Measurements from ENCODE around the gene PPM1H. TPM values are rescaled to one million over a fixed set of nuclear protein-coding genes. Genes with fewer than 3 reads are reported as not detected.

Gene PPM1H
- total RNA-seq, 1 experiment from 2014 or later: 37.1 TPM

DNA sequence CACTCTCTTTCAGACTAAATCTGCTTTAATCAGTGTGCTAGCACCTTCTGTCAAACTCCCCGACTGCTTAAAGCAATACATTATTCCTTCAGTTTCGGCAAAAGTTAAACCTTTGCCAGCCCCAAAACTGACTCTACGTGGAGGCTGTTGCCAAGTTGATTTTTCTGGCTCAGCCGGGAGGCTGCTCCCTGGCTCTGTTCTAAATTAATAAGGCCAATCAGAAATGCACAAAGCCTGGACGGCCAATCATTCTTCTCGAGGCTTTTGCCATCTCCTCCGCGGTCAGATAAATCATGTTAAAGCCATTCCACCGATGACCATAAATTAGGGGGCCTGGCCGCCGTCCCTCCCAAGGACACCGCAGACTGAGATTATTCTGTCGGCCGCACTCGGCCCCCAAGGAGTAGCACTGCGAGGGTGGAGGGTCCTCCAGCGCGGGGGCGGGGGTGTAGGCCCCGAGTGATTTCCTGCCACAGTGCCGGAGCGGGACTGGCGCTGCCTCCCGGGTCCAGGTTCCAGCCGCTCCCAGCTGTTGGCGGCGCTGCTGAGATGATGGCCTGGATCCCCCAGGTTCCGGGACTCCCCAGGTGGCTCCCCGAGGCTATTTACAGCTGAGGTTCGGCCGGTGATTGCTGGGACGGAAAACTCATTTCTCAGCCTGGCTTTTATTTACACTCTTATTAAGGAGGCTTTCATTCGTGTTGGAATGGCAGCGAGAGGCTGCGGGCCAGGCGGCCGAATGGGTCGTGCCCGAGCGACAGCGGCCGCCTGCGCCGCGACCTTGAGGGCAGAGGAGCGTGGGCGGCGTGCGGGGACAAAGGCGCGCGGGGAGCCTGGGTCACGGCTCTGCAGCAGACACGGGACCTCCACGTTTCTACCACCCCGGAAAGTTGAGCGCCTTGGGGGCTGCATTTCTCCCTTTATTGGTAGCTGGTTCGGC, 303.2 kb downstream of the PPM1H start (continued):
- TF ChIP-seq, protein P1, sequence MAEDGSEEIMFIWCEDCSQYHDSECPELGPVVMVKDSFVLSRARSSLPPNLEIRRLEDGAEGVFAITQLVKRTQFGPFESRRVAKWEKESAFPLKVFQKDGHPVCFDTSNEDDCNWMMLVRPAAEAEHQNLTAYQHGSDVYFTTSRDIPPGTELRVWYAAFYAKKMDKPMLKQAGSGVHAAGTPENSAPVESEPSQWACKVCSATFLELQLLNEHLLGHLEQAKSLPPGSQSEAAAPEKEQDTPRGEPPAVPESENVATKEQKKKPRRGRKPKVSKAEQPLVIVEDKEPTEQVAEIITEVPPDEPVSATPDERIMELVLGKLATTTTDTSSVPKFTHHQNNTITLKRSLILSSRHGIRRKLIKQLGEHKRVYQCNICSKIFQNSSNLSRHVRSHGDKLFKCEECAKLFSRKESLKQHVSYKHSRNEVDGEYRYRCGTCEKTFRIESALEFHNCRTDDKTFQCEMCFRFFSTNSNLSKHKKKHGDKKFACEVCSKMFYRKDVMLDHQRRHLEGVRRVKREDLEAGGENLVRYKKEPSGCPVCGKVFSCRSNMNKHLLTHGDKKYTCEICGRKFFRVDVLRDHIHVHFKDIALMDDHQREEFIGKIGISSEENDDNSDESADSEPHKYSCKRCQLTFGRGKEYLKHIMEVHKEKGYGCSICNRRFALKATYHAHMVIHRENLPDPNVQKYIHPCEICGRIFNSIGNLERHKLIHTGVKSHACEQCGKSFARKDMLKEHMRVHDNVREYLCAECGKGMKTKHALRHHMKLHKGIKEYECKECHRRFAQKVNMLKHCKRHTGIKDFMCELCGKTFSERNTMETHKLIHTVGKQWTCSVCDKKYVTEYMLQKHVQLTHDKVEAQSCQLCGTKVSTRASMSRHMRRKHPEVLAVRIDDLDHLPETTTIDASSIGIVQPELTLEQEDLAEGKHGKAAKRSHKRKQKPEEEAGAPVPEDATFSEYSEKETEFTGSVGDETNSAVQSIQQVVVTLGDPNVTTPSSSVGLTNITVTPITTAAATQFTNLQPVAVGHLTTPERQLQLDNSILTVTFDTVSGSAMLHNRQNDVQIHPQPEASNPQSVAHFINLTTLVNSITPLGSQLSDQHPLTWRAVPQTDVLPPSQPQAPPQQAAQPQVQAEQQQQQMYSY (CRISPR knock-in tag; IDR thresholded peaks at IDR 0.05): peak; percentile 31; the same call in 1 of the 2 replicates

- no peaks in the 10 kb centered on the region for H3K9me3 Mint-ChIP-seq
- no peak overlapping the region for H3K27ac Mint-ChIP-seq
- ChIA-PET CTCF (interaction anchor here (0.7 to 1.4 kb wide), 8 partner anchors 24 to 164 kb away, joined by 3 to 4 read pairs (median 4); no protein-coding TSS in a partner anchor), POLR2A (interaction anchor here (1.1 kb wide), 1 partner anchor 27 kb away, joined by 4 read pairs; no protein-coding TSS in a partner anchor)
- TF ChIP-seq KAT7 (CRISPR knock-in tag; IDR thresholded peaks at IDR 0.05; ENCODE audit: borderline replicate concordance): no peak
- TF ChIP-seq EMX1 (CRISPR knock-in tag; IDR thresholded peaks at IDR 0.05): no peak
- no peak for TF ChIP-seq GRHL2 (CRISPR knock-in tag; IDR thresholded peaks at IDR 0.05; ENCODE audit: insufficient replicate concordance, severe bottlenecking)
- TF ChIP-seq, protein P2, sequence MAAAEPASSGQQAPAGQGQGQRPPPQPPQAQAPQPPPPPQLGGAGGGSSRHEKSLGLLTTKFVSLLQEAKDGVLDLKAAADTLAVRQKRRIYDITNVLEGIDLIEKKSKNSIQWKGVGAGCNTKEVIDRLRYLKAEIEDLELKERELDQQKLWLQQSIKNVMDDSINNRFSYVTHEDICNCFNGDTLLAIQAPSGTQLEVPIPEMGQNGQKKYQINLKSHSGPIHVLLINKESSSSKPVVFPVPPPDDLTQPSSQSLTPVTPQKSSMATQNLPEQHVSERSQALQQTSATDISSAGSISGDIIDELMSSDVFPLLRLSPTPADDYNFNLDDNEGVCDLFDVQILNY (CRISPR knock-in tag; IDR thresholded peaks at IDR 0.05): no peak
- TF ChIP-seq, protein P3, sequence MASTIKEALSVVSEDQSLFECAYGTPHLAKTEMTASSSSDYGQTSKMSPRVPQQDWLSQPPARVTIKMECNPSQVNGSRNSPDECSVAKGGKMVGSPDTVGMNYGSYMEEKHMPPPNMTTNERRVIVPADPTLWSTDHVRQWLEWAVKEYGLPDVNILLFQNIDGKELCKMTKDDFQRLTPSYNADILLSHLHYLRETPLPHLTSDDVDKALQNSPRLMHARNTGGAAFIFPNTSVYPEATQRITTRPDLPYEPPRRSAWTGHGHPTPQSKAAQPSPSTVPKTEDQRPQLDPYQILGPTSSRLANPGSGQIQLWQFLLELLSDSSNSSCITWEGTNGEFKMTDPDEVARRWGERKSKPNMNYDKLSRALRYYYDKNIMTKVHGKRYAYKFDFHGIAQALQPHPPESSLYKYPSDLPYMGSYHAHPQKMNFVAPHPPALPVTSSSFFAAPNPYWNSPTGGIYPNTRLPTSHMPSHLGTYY (CRISPR knock-in tag; IDR thresholded peaks at IDR 0.05): no peak
- no peak for TF ChIP-seq FOXK1 (CRISPR knock-in tag; IDR thresholded peaks at IDR 0.05)
- TF ChIP-seq ZNF219 (CRISPR knock-in tag; IDR thresholded peaks at IDR 0.05; ENCODE audit: borderline replicate concordance): no peak
- TF ChIP-seq, protein P4, sequence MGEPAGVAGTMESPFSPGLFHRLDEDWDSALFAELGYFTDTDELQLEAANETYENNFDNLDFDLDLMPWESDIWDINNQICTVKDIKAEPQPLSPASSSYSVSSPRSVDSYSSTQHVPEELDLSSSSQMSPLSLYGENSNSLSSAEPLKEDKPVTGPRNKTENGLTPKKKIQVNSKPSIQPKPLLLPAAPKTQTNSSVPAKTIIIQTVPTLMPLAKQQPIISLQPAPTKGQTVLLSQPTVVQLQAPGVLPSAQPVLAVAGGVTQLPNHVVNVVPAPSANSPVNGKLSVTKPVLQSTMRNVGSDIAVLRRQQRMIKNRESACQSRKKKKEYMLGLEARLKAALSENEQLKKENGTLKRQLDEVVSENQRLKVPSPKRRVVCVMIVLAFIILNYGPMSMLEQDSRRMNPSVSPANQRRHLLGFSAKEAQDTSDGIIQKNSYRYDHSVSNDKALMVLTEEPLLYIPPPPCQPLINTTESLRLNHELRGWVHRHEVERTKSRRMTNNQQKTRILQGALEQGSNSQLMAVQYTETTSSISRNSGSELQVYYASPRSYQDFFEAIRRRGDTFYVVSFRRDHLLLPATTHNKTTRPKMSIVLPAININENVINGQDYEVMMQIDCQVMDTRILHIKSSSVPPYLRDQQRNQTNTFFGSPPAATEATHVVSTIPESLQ (CRISPR knock-in tag; IDR thresholded peaks at IDR 0.05): no peak
- no peak for TF ChIP-seq ZNF416 (CRISPR knock-in tag; IDR thresholded peaks at IDR 0.05)
- TF ChIP-seq CDX4 (CRISPR knock-in tag; IDR thresholded peaks at IDR 0.05; ENCODE audit: borderline replicate concordance): no peak
- no peak for TF ChIP-seq TEAD4 (CRISPR knock-in tag; IDR thresholded peaks at IDR 0.05)
- peaks cover 67% of the 10 kb centered on the region for H3K4me1 Mint-ChIP-seq
- DNase-seq (ENCODE audit: low spot score): no peak
- H3K36me3 Mint-ChIP-seq: no peaks in the 10 kb centered on the region
- no peak for ATAC-seq
- H3K4me3 Mint-ChIP-seq: no peak overlapping the region
- peaks cover 52% of the 10 kb centered on the region for H3K27me3 Mint-ChIP-seq (ENCODE audit: low read depth)
Observed at GRCh38 chr12:62629971-62630739, 304.8 kb downstream of the PPM1H start.

Measured in WTC11 (cell line).